Endothelial cell of umbilical vein (primary cell): Measurements from ENCODE around the gene GALNT17. TPM values are rescaled to one million over a fixed set of nuclear protein-coding genes. Genes with fewer than 3 reads are reported as not detected.

Source experiments
- BruUV-seq: library from RNA; stranded (reverse); fragments of 400-500 nt; replicated peaks from 2 replicates; lab custom pipeline; 2021; lab: Mats Ljungman, UMichigan
- CTCF ChIA-PET: fragments of 300-600, 350-600 bp; sonication (Branson Sonifier 250); formaldehyde crosslinking; loops from one replicate; lab custom pipeline; 2021; ENCODE audit warnings: antibody characterized with exemption, inconsistent platforms; lab: Charles Lee
- POLR2A ChIA-PET: fragments of 300-600, 350-600 bp; sonication (Branson Sonifier 250); formaldehyde crosslinking; loops from one replicate; lab custom pipeline; 2021; ENCODE audit warnings: antibody characterized with exemption, inconsistent platforms; lab: Charles Lee
- DNase-seq: peaks from one replicate; pipeline ENCODE4 v3.0.0-alpha.2; 2011; ENCODE audit warnings: low read depth, low spot score
- FAIRE-seq: peaks from 2 replicates; lab custom pipeline; 2011; peaks lifted over from hg19 to GRCh38; lab: Jason Lieb, UNC
- H2AFZ ChIP-seq: 2 replicates; pipeline ENCODE4 v1.6.0; 2012; ENCODE audit warnings: low read depth, low read length, control low read depth, inconsistent platforms
- H3K27ac ChIP-seq: 2 replicates; pipeline ENCODE4 v1.5.1; 2011; ENCODE audit warnings: low read depth, mild to moderate bottlenecking, control low read depth, low read length, moderate library complexity; ENCODE audit not compliant: insufficient read depth
- H3K27me3 ChIP-seq, 2 experiments: 2 replicates each; pipeline versions ENCODE4 v1.6.0 to v1.6.1; 2011; ENCODE audit warnings: low read length in 2 of 2, mixed read lengths in 1 of 2; ENCODE audit not compliant: control insufficient read depth in 2 of 2, insufficient read depth in 2 of 2
- H3K36me3 ChIP-seq, 2 experiments: 2 replicates in 1 of 2; 3 replicates in 1 of 2; pipeline ENCODE4 v1.5.1; 2011; ENCODE audit warnings: low read length in 2 of 2, mild to moderate bottlenecking in 1 of 2, moderate library complexity in 1 of 2; ENCODE audit not compliant: control insufficient read depth in 2 of 2, insufficient read depth in 2 of 2; ENCODE audit errors: extremely low read depth in 1 of 2
- H3K4me1 ChIP-seq: 3 replicates; pipeline ENCODE4 v1.5.1; 2011; ENCODE audit warnings: mild to moderate bottlenecking, low read length; ENCODE audit not compliant: control insufficient read depth, insufficient read depth; ENCODE audit errors: extremely low read depth
- H3K4me2 ChIP-seq: 2 replicates; pipeline ENCODE4 v1.6.1; 2011; ENCODE audit warnings: low read length, control low read depth, mixed read lengths; ENCODE audit not compliant: insufficient read depth
- H3K4me3 ChIP-seq, 3 experiments: fragments of 200-600 bp in 1 of 3; sonication (generic), shearing (Covaris generic) in 1 of 3; replicated peaks in 1 of 3; 2 replicates each; pipeline ENCODE4 v1.5.1; 2011 to 2016; ENCODE audit warnings: control low read depth in 3 of 3, low read length in 3 of 3, mild to moderate bottlenecking in 2 of 3, inconsistent platforms in 1 of 3, low read depth in 1 of 3, moderate library complexity in 1 of 3; ENCODE audit not compliant: insufficient read depth in 1 of 3
- H3K79me2 ChIP-seq: 2 replicates; pipeline ENCODE4 v1.6.0; 2012; ENCODE audit warnings: low read length, inconsistent platforms; ENCODE audit not compliant: control insufficient read depth, insufficient read depth
- H3K9ac ChIP-seq: replicated peaks from 2 replicates; pipeline ENCODE3; 2011; ENCODE audit warnings: low read length, control low read depth; ENCODE audit not compliant: insufficient read depth; ENCODE audit errors: extremely low read depth
- H3K9me1 ChIP-seq: replicated peaks from 3 replicates; pipeline ENCODE4 v1.6.0; 2011; ENCODE audit warnings: mild to moderate bottlenecking, low read length; ENCODE audit not compliant: control insufficient read depth, insufficient read depth; ENCODE audit errors: extremely low read depth
- H3K9me3 ChIP-seq: replicated peaks from 2 replicates; pipeline ENCODE4 v1.5.1; 2012; ENCODE audit warnings: low read length, inconsistent platforms; ENCODE audit not compliant: control insufficient read depth, insufficient read depth
- H4K20me1 ChIP-seq: replicated peaks from 2 replicates; pipeline ENCODE3; 2011; ENCODE audit warnings: mild to moderate bottlenecking, low read length; ENCODE audit not compliant: control insufficient read depth, insufficient read depth; ENCODE audit errors: extremely low read depth
- CTCF ChIP-seq, 2 donors: IDR thresholded peaks; 1 replicate in 1 of 2; 2 replicates in 1 of 2; pipeline ENCODE4 v1.5.1; 2011; ENCODE audit warnings: low read length in 2 of 2, mild to moderate bottlenecking in 2 of 2, moderate library complexity in 2 of 2, control low read depth in 1 of 2, inconsistent platforms in 1 of 2, low read depth in 1 of 2; ENCODE audit not compliant: insufficient read depth in 1 of 2; ENCODE audit errors: extremely low read depth in 1 of 2
- EZH2 ChIP-seq: IDR thresholded peaks from 2 replicates; pipeline ENCODE4 v1.6.1; 2012; ENCODE audit warnings: borderline replicate concordance, low read depth, mild to moderate bottlenecking, moderate library complexity, low read length, inconsistent platforms; ENCODE audit not compliant: severe bottlenecking
- FOS ChIP-seq: IDR thresholded peaks from 2 replicates; pipeline ENCODE4 v1.6.1; 2011; ENCODE audit warnings: mild to moderate bottlenecking, low read length, moderate library complexity, borderline replicate concordance; ENCODE audit not compliant: insufficient read depth
- GATA2 ChIP-seq: IDR thresholded peaks from 2 replicates; pipeline ENCODE4 v1.7.0; 2011; ENCODE audit warnings: low read depth, mild to moderate bottlenecking, moderate library complexity, mixed read lengths, low read length; ENCODE audit not compliant: insufficient read length, insufficient read depth
- JUN ChIP-seq: IDR thresholded peaks from 2 replicates; pipeline ENCODE4 v1.6.1; 2011; ENCODE audit warnings: borderline replicate concordance, low read depth; ENCODE audit not compliant: insufficient read length, insufficient read depth
- MAX ChIP-seq: IDR thresholded peaks from 2 replicates; pipeline ENCODE4 v1.6.1; 2011; ENCODE audit not compliant: insufficient read depth, insufficient read length
- MYC ChIP-seq: IDR thresholded peaks from one replicate; pipeline ENCODE4 v1.6.1; 2011; ENCODE audit warnings: mild to moderate bottlenecking, low read depth, low read length
- POLR2A ChIP-seq: IDR thresholded peaks from 2 replicates; pipeline ENCODE4 v1.6.1; 2012; ENCODE audit warnings: low read depth, mild to moderate bottlenecking, control low read depth, low read length
- POLR2AphosphoS5 ChIP-seq: IDR thresholded peaks from 2 replicates; pipeline ENCODE4 v1.6.1; 2012; ENCODE audit warnings: low read depth, mild to moderate bottlenecking, control low read depth, low read length, moderate library complexity; ENCODE audit not compliant: insufficient read depth
- dilution Hi-C: fragments of 300-500 bp; cut with MboI; formaldehyde crosslinking; loops from one replicate; pipeline ENCODE4 v1.15.0; 2019; ENCODE audit warnings: low sequenced_read_pairs; ENCODE audit not compliant: extremely low pct_ligation_motif_present
- intact Hi-C: fragments of 100-400 bp; cut with micrococcal nuclease; formaldehyde crosslinking; loops from one replicate; pipeline ENCODE4 v1.10.0; 2022
- polyA plus RNA-seq, 4 experiments: library from polyadenylated mRNA; depleted of rRNA in 3 of 4; stranded (reverse) in 3 of 4; unstranded in 1 of 4; fragments of >200 nt; gene quantifications; 2 replicates each; pipeline versions ENCODE4 v1.2.1 to v1.2.3, GENCODE V29; 2011 to 2012; ENCODE audit warnings: missing spikeins in 1 of 4
- total RNA-seq: library from RNA; stranded (reverse); gene quantifications from 2 replicates; pipeline ENCODE4 v1.2.3, GENCODE V29; 2021

GALNT17 gene
- total and polyA plus RNA-seq, 2 donors (not counting 3 experiments of a cell fraction or from before 2014, with no cell fraction given) = not detected

GRCh38 chr7:71384094-71384493 lies 252.2 kb downstream of the GALNT17 start:
- no peak for DNase-seq
- Histone ChIP-seq H3K9me1 (no peaks in the 10 kb centered on the region), H3K4me3 (no peak overlapping the region), H3K36me3 (no peaks in the 10 kb centered on the region), H3K9me3 (peaks cover 4% of the 10 kb centered on the region), H3K79me2 (no peaks in the 10 kb centered on the region), H4K20me1 (no peaks in the 10 kb centered on the region), H3K27me3 (no peaks in the 10 kb centered on the region), H3K9ac (no peak overlapping the region), H3K27ac (no peak overlapping the region), H2AFZ (no peak overlapping the region), H3K4me1 (no peaks in the 10 kb centered on the region), H3K4me2 (no peak overlapping the region)
- ChIA-PET CTCF (no interaction called here), POLR2A (no interaction called here)
- BruUV-seq = no TSS peak
- FAIRE-seq = no peak
- no peak for TF ChIP-seq CTCF (IDR thresholded peaks at IDR 0.05; ENCODE audit: extremely low read depth in 1 of 2, insufficient read depth in 1 of 2, low read depth in 1 of 2, low read length in 2 of 2)
- TF ChIP-seq MAX = no peak
- TF ChIP-seq MYC = no peak
- no peak for TF ChIP-seq FOS
- dilution Hi-C loops = no loop called here
- intact Hi-C loops = no loop called here

GRCh38 chr7:71385330-71385729 lies 253.4 kb downstream of the GALNT17 start:
- Histone ChIP-seq H3K79me2 (no peaks in the 10 kb centered on the region), H3K4me3 (no peak overlapping the region), H3K9me3 (no peaks in the 10 kb centered on the region), H4K20me1 (no peaks in the 10 kb centered on the region), H3K4me2 (no peak overlapping the region), H3K4me1 (no peaks in the 10 kb centered on the region), H3K27ac (no peak overlapping the region), H3K27me3 (no peaks in the 10 kb centered on the region), H2AFZ (no peak overlapping the region), H3K9me1 (no peaks in the 10 kb centered on the region), H3K36me3 (no peaks in the 10 kb centered on the region), H3K9ac (no peak overlapping the region)
- TF ChIP-seq POLR2A (no peak), MYC (no peak), JUN (no peak), EZH2 (no peak), GATA2 (no peak), CTCF (IDR thresholded peaks at IDR 0.05; ENCODE audit: extremely low read depth in 1 of 2, insufficient read depth in 1 of 2, low read depth in 1 of 2, low read length in 2 of 2) (no peak), POLR2AphosphoS5 (no peak), MAX (no peak), FOS (no peak)
- ChIA-PET POLR2A (no interaction called here), CTCF (no interaction called here)
- intact Hi-C loops (no loop called here), dilution Hi-C loops (no loop called here)
- DNase-seq = no peak
- FAIRE-seq = no peak
- no TSS peak for BruUV-seq
